HG03520 (cell line): ENCODE data around the gene SNRPD3.
"Not testable (repeated sequence)": the region's sequence is repeated elsewhere in the genome, so short reads cannot be mapped to it uniquely, and the experiment has no call there.

Experiments used
- ATAC-seq: cut with Tn5 transposase; IDR thresholded peaks from one replicate; pipeline ENCODE4 v1.9.1; 2021; ENCODE audit warnings: mild to moderate bottlenecking, moderate library complexity; ENCODE audit not compliant: unreplicated experiment

The SNRPD3 gene

DNA sequence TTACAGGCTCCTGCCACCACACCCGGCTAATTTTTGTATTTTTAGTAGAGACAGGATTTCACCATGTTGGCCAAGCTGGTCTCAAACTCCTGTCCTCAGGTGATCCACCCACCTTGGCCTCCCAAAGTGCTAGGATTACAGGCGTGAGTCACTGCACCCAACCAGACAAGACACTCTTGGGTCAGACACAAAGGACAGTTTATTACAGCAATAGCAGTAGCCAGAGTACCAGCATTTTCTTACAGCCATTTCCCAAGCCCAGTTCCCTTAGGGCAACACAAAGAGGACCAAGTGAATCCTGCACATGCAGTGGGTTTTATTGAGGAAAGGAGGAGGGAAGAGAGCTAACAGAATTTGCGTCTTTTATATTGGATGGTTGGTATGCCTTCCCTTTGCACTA, 24.8 kb upstream of the SNRPD3 start:
- not testable (repeated sequence) for ATAC-seq

- no peak for ATAC-seq
These were observed 23.7 kb upstream of the SNRPD3 start for GRCh38 chr22:24532075-24532474.

- ATAC-seq = no peak
These were observed 20.5 kb upstream of the SNRPD3 start for GRCh38 chr22:24535348-24535747.

GRCh38 chr22:24536089-24536488, 19.7 kb upstream of the SNRPD3 start:
- no peak for ATAC-seq

DNA sequence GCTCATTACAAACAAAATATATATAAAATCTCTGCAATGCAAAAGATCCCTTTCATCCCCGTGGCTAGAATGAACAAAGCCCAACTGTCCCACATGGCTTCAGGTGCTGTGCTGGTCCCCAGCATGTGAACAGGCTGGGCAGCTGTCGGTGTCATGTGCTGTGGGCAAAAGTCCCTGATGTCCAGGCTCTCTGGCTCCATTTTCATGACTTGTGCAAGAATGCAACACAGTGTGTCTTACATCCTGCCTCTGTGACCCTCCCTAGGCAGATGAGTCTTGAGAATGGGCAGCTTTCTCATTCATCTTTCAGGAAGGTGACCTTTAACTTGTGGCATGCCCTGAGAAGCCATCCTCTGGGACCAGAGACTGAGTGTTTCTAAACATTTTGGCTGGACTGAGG, 15.3 kb upstream of the SNRPD3 start:
- no peak for ATAC-seq

DNA sequence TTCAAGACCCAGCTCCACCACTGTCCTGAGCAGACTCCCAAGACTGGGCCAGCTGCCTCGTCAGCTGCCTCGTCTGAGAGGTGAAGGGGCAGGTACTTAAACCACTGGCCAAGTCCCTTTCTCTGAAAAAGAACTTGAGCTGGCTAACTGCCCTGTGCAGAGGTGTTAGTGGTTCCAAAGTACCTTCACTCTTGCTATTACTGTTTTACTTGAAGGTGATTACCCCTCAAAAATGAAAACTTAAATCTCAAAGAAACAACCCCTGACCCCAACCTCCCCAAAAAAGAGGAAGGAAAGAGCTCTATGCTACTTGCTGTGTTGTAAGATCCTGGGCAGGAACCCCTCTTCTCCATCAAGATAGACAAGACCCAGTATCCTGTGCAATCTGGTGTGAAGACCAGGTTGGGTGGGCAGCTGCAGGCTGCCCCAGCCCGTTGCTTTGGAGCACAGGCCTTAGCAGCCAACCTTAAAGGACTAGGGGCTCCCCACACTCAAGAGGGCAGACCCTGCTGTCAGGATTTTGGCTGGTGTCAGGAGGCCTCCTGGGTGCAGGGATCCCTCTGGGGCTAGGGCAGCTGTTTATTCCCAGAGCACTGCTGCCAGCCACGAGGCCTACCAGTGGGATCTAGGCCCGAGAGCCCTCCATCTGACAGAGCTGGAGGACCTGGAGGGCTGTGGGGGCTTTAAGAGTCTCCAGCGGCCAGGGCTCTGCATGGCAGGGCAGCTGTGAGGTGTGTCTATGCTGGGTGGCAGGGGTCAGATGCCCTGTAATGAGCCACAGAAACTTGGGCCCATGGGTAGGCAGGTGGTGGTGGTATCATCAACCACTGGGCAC, 13.9 kb upstream of the SNRPD3 start:
- ATAC-seq = no peak

DNA sequence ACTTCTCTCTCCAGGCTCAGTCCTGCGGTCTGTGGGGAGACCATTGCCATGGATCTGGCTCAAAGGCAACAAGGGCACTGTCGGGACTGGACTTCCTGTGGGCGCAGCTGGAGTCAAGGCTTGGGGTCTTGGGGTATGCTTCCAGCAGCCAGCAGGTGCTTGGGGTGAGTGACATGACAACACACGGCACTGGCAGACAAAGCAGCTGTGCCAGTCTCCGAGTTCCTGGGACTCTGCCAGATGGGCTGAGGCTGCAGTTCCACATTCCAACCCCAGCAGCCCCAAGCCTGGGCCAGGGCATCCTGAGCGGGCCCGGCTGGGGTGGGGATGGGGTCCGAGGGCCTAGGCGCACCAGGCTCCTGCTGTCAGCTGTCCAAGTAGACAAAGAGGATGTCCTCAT, 13.2 kb upstream of the SNRPD3 start:
- ATAC-seq = no peak

DNA sequence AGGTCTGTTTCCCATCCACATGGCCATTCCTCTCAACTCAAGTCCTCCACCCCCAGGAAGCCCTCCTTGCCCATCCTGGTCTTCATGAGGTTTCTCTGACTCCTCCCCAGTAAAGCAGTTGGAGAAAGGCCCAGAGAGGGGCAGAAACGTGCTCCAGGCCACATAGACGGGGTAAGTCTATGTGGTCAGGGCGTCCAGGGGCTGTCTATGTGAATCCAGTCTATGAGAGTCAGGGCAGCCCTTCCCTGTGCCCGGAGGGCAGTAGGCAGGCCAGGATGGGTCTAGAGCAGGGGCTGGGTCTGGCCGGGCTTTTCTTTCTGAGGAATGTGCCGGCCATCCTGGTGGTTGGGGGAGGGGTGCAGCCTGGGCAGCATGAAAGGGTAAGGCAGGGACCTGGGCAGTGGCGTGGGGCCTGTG, 12.6 kb upstream of the SNRPD3 start:
- no peak for ATAC-seq

DNA sequence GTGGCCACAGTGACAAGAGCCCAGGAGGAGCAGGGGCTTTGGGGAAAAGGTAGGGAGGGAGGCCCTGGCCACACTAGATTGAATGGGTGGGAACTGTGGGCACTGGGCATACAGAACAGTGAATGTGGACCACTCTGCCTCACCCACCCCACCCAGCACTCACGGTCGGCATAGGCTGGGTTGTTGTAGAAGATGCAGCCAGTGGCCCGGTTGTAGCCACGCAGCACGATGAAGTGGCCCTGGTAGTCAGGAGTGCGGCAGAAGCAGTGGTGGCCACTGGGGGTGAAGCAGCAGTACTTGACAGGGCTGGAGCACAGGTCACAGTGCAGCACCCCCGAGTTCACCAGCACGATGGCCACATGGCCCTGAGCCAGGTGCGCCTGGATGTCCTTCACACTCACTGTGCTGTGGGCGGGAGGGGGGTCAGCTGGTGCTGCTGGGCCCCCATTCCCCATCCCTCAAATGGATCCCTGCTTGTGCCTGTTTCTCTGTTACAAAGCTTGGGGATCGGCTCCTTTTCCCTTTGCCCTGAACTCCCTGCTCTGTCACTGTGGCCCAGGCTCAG, 12.0 kb upstream of the SNRPD3 start:
- no peak for ATAC-seq

- no peak for ATAC-seq
These were observed 7.0 kb upstream of the SNRPD3 start for GRCh38 chr22:24548812-24549211.

- no peak for ATAC-seq
These were observed 5.5 kb upstream of the SNRPD3 start for GRCh38 chr22:24550028-24550901.

GRCh38 chr22:24550902-24551435, 4.8 kb upstream of the SNRPD3 start:
- no peak for ATAC-seq

- not testable (repeated sequence) for ATAC-seq
These were observed 3.1 kb upstream of the SNRPD3 start for GRCh38 chr22:24552503-24553286.

- no peak for ATAC-seq
These were observed 2.0 kb upstream of the SNRPD3 start for GRCh38 chr22:24553597-24554312.

DNA sequence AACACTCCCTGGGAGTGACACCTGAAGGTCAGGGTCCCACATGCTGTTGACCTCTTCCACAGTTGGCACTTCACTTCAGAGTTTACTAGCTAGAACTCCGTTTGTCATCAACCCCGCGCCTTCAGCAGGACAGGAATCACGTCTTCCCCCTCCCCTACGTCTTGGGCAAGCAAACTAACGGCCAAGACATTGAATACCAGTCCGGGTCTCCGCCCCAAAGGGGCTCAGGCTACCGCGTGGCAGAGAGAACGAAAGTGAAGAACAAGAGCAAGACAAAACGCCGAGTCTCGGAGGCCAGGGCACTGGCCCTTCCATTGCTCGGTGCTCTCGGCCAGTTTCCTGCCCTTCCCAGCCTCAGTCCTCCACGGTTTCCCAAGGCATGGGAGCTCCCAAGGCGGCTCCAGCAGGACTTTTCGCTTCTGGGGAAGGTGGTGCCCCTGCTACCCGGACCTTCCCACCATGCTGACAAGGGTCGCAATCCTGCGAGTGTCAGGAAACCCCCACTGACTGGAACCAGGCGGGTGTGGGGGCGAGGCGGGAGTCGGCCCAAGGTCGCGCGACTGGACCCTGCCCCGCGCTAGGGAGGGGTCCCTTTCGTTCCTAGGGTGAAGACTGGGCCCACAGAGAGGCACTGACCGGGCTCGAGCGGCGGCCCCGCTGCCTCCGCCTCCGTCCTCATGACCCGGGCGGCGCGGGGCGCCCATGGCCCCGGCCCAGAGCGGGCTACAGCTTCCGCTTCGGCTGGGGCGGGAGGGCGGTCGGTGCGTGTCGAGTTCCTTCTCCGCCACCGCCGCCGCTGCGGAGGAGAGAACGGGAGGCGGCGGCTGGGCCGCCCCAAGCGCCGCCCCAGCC, 1.3 kb upstream of the SNRPD3 start, which contains the start of gene GUCD1:
TSS of gene GUCD1 (minus strand) at position 826 of the 852 bp plus-strand sequence. CDS start at position 679, 147 bp downstream.
- no peak for ATAC-seq

GRCh38 chr22:24559471-24559870, 3.7 kb downstream of the SNRPD3 start:
- no peak for ATAC-seq

GRCh38 chr22:24563246-24563645, 7.4 kb downstream of the SNRPD3 start:
- no peak for ATAC-seq

GRCh38 chr22:24564376-24565058, 8.7 kb downstream of the SNRPD3 start:
- no peak for ATAC-seq
